Measurements from ENCODE around the gene ASXL3.

- no peak for TF ChIP-seq CTCF (IDR thresholded peaks at IDR 0.05)
- TF ChIP-seq EZH2 (IDR thresholded peaks at IDR 0.05; ENCODE audit: borderline replicate concordance, insufficient read depth, low read depth, low read length, poor library complexity, severe bottlenecking) = no peak
These were observed 66.5 kb downstream of the ASXL3 start for GRCh38 chr18:33644494-33644893.
